Measurements from ENCODE around the gene LRRC18. TPM values are rescaled to one million over a fixed set of nuclear protein-coding genes. Genes with fewer than 3 reads are reported as not detected.

Gene LRRC18
- total RNA-seq, 1 experiment from 2014 or later = not detected

DNA sequence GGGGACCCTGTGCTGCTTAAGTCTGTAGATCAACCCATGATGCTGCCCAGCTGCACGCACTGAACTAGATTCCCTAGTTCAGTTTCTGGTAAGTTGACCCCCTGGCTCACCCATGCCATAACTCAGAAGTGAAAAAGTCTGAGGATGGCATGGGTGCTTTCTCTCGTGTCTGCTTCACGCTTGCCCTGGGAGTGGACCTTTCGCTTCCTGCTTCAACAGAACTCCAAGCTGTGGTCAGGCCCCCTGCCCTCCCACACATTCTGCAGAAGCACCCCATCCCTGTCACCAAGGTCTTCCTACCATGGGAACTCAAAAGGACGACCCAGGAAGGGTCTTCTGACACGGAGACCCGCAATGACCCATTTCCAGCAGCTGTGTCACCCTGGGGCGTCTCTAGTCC is 39.9 kb downstream of the LRRC18 start (continued):
- TF ChIP-seq, protein P1, sequence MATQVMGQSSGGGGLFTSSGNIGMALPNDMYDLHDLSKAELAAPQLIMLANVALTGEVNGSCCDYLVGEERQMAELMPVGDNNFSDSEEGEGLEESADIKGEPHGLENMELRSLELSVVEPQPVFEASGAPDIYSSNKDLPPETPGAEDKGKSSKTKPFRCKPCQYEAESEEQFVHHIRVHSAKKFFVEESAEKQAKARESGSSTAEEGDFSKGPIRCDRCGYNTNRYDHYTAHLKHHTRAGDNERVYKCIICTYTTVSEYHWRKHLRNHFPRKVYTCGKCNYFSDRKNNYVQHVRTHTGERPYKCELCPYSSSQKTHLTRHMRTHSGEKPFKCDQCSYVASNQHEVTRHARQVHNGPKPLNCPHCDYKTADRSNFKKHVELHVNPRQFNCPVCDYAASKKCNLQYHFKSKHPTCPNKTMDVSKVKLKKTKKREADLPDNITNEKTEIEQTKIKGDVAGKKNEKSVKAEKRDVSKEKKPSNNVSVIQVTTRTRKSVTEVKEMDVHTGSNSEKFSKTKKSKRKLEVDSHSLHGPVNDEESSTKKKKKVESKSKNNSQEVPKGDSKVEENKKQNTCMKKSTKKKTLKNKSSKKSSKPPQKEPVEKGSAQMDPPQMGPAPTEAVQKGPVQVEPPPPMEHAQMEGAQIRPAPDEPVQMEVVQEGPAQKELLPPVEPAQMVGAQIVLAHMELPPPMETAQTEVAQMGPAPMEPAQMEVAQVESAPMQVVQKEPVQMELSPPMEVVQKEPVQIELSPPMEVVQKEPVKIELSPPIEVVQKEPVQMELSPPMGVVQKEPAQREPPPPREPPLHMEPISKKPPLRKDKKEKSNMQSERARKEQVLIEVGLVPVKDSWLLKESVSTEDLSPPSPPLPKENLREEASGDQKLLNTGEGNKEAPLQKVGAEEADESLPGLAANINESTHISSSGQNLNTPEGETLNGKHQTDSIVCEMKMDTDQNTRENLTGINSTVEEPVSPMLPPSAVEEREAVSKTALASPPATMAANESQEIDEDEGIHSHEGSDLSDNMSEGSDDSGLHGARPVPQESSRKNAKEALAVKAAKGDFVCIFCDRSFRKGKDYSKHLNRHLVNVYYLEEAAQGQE (IDR thresholded peaks at IDR 0.05; ENCODE audit: low read depth) = no peak
- no peak for TF ChIP-seq ELF1 (IDR thresholded peaks at IDR 0.05; ENCODE audit: borderline replicate concordance, low read depth)
- no peak for TF ChIP-seq EZH2phosphoT487 (IDR thresholded peaks at IDR 0.05; ENCODE audit: borderline replicate concordance)

- Histone ChIP-seq H3K9me3 (ENCODE audit: control insufficient read depth in 1 of 2, insufficient read depth in 1 of 2, low read depth in 1 of 2, low read length in 2 of 2) (no peaks in the 10 kb centered on the region), H3K27ac (ENCODE audit: low read depth, low read length) (no peak overlapping the region), H3K4me3 (replicated peaks in 1 of 2; ENCODE audit: low read depth in 1 of 2, low read length in 2 of 2) (no peak overlapping the region), H3K4me1 (ENCODE audit: control insufficient read depth in 1 of 2, insufficient read depth in 2 of 2, low read length in 2 of 2) (no peaks in the 10 kb centered on the region), H2AFZ (ENCODE audit: low read depth, low read length, poor library complexity, severe bottlenecking) (no peak overlapping the region), H3K9me2 (ENCODE audit: insufficient read depth) (no peaks in the 10 kb centered on the region), H4K20me1 (ENCODE audit: insufficient read depth) (no peaks in the 10 kb centered on the region), H3K27me3 (ENCODE audit: insufficient read depth, low read length) (peaks cover 10% of the 10 kb centered on the region; the same call in 1 of the 2 replicates), H3K9ac (ENCODE audit: low read length) (no peak overlapping the region), H3K36me3 (ENCODE audit: control insufficient read depth in 1 of 2, insufficient read depth in 2 of 2, low read length in 2 of 2) (no peaks in the 10 kb centered on the region), H3K4me2 (ENCODE audit: low read length) (no peak overlapping the region), H3K79me2 (ENCODE audit: insufficient read depth, low read length) (no peaks in the 10 kb centered on the region)
- ATAC-seq (no peak), DNase-seq (ENCODE audit: low read depth, low spot score) (no peak)
- ChIA-PET CTCF (no interaction called here), RAD21 (ENCODE audit: low non-redundant PET in 1 of 2, low total read pairs in 2 of 2, uncharacterized antibody in 2 of 2, unreplicated experiment in 2 of 2) (no interaction called here), POLR2A (no interaction called here)
- intact Hi-C loops (cut with micrococcal nuclease) = no loop called here
- BruUV-seq (replicated peaks) = no TSS peak
- no peak for TF ChIP-seq CEBPB (IDR thresholded peaks at IDR 0.05; ENCODE audit: low read depth)
- no peak for TF ChIP-seq YY1 (IDR thresholded peaks at IDR 0.05; ENCODE audit: extremely low read depth, insufficient replicate concordance, low read depth, low read length)
- no peak for TF ChIP-seq SIN3A (IDR thresholded peaks at IDR 0.05; ENCODE audit: low read depth)
- TF ChIP-seq RAD21 (IDR thresholded peaks at IDR 0.05; ENCODE audit: low read depth) = no peak
- no peak for TF ChIP-seq ZNF274 (IDR thresholded peaks at IDR 0.05; ENCODE audit: low read depth, low read length)
- no peak for TF ChIP-seq EZH2 (IDR thresholded peaks at IDR 0.05)
- no peak for TF ChIP-seq CTCF (IDR thresholded peaks at IDR 0.05 in 2 of 3, conservative IDR thresholded peaks at IDR 0.05 in 1 of 3; ENCODE audit: borderline replicate concordance in 1 of 3, insufficient read depth in 1 of 3, low read depth in 2 of 3, low read length in 2 of 3)
- TF ChIP-seq JUND (IDR thresholded peaks at IDR 0.05) = no peak
- TF ChIP-seq ZFX (IDR thresholded peaks at IDR 0.05) = no peak
- TF ChIP-seq, protein P1 (IDR thresholded peaks at IDR 0.05; ENCODE audit: low read depth) = no peak
- no peak for TF ChIP-seq SP1 (IDR thresholded peaks at IDR 0.05; ENCODE audit: low read depth)
- TF ChIP-seq ELF1 (IDR thresholded peaks at IDR 0.05; ENCODE audit: borderline replicate concordance, low read depth) = no peak
- no peak for TF ChIP-seq POLR2AphosphoS5 (IDR thresholded peaks at IDR 0.05; ENCODE audit: low read depth, low read length)
- TF ChIP-seq EGR1 (IDR thresholded peaks at IDR 0.05; ENCODE audit: low read depth) = no peak
- no peak for TF ChIP-seq TCF7L2 (IDR thresholded peaks at IDR 0.05; ENCODE audit: borderline replicate concordance, extremely low read depth, insufficient read depth, insufficient read length)
- TF ChIP-seq SRF (IDR thresholded peaks at IDR 0.05; ENCODE audit: low read depth) = no peak
- no peak for TF ChIP-seq POLR2A (IDR thresholded peaks at IDR 0.05; ENCODE audit: borderline replicate concordance, extremely low read depth, insufficient read depth, insufficient read length)
Measured at GRCh38 chr10:48898426-48898825, 41.2 kb downstream of the LRRC18 start.

Data from HCT116 (cell line).